HG03039 (cell line): ENCODE measurements around the gene ACSS2.
"Not testable (repeated sequence)": the region's sequence is repeated elsewhere in the genome, so short reads cannot be mapped to it uniquely, and the experiment has no call there.

Source experiments
- ATAC-seq: cut with Tn5 transposase; IDR thresholded peaks from one replicate; pipeline ENCODE4 v1.9.1; 2021; ENCODE audit warnings: mild to moderate bottlenecking, moderate library complexity; ENCODE audit not compliant: unreplicated experiment

Gene ACSS2

GRCh38 chr20:34874094-34874654 is 2.2 kb upstream of the ACSS2 start:
- no peak for ATAC-seq

- ATAC-seq: peak; percentile 75
Measured at GRCh38 chr20:34875642-34876405, 588 bp upstream of the ACSS2 start.

GRCh38 chr20:34880215-34880850 is 3.9 kb downstream of the ACSS2 start:
- no peak for ATAC-seq

GRCh38 chr20:34880971-34881370 is 4.6 kb downstream of the ACSS2 start:
- ATAC-seq: not testable (repeated sequence)

GRCh38 chr20:34881689-34882088 is 5.3 kb downstream of the ACSS2 start:
- ATAC-seq: no peak

- no peak for ATAC-seq
Measured at GRCh38 chr20:34883087-34883688, 6.8 kb downstream of the ACSS2 start.

- no peak for ATAC-seq
Measured at GRCh38 chr20:34883809-34884208, 7.4 kb downstream of the ACSS2 start.

- ATAC-seq: no peak
Measured at GRCh38 chr20:34884260-34884659, 7.8 kb downstream of the ACSS2 start.

GRCh38 chr20:34886122-34886521 is 9.7 kb downstream of the ACSS2 start:
- ATAC-seq: no peak

- no peak for ATAC-seq
Measured at GRCh38 chr20:34887023-34887422, 10.6 kb downstream of the ACSS2 start.

GRCh38 chr20:34888468-34888867 is 12.1 kb downstream of the ACSS2 start:
- ATAC-seq: no peak

GRCh38 chr20:34891166-34892062 is 15.0 kb downstream of the ACSS2 start:
- no peak for ATAC-seq

- ATAC-seq: no peak
Measured at GRCh38 chr20:34892671-34893070, 16.3 kb downstream of the ACSS2 start.

- no peak for ATAC-seq
Measured at GRCh38 chr20:34894723-34895122, 18.3 kb downstream of the ACSS2 start.

GRCh38 chr20:34895465-34895864 is 19.1 kb downstream of the ACSS2 start:
- no peak for ATAC-seq

GRCh38 chr20:34896086-34896621 is 19.7 kb downstream of the ACSS2 start:
- ATAC-seq: no peak

- not testable (repeated sequence) for ATAC-seq
Measured at GRCh38 chr20:34898129-34898528, 21.7 kb downstream of the ACSS2 start.

- not testable (repeated sequence) for ATAC-seq
Measured at GRCh38 chr20:34898731-34899130, 22.3 kb downstream of the ACSS2 start.

GRCh38 chr20:34904202-34904621 is 27.8 kb downstream of the ACSS2 start:
- no peak for ATAC-seq
